ENCODE data around the gene ZSCAN5C.

GRCh38 chr19:56258272-56258671, 56.2 kb downstream of the ZSCAN5C start:
- TF ChIP-seq CTCF (conservative IDR thresholded peaks at IDR 0.05) (no peak), ZFX (IDR thresholded peaks at IDR 0.05) (no peak)

Data from C4-2B (cell line).